ENCODE results near the gene CDH10.

CDH10 gene

GRCh38 chr5:24644761-24645160 is at the start of gene CDH10:
TSS of gene CDH10 (minus strand) at chr5:24644978. CDS start at chr5:24593490, 51,488 bp downstream.
- DNase-seq (ENCODE audit: low read depth in 2 of 2), result no peak

GRCh38 chr5:24693609-24694008 is 48.8 kb upstream of the CDH10 start:
- DNase-seq (ENCODE audit: low read depth in 2 of 2), result no peak

- DNase-seq (ENCODE audit: low read depth in 2 of 2), result no peak
Observed at GRCh38 chr5:24691074-24691473, 46.3 kb upstream of the CDH10 start.

GRCh38 chr5:24681106-24681505 is 36.3 kb upstream of the CDH10 start:
- DNase-seq (ENCODE audit: low read depth in 2 of 2), result no peak

- no peak for DNase-seq (ENCODE audit: low read depth in 2 of 2)
Observed at GRCh38 chr5:24668050-24668449, 23.3 kb upstream of the CDH10 start.

- no peak for DNase-seq (ENCODE audit: low read depth in 2 of 2)
Observed at GRCh38 chr5:24649531-24649930, 4.8 kb upstream of the CDH10 start.

GRCh38 chr5:24646915-24647314 is 2.1 kb upstream of the CDH10 start:
- no peak for DNase-seq (ENCODE audit: low read depth in 2 of 2)

GRCh38 chr5:24645483-24645882 is 705 bp upstream of the CDH10 start:
- DNase-seq (ENCODE audit: low read depth in 2 of 2), result no peak

- DNase-seq (ENCODE audit: low read depth in 2 of 2), result no peak
Observed at GRCh38 chr5:24643880-24644279, 898 bp downstream of the CDH10 start.

- DNase-seq (ENCODE audit: low read depth in 2 of 2), result no peak
Observed at GRCh38 chr5:24643156-24643555, 1.6 kb downstream of the CDH10 start.

GRCh38 chr5:24642022-24642421 is 2.8 kb downstream of the CDH10 start:
- DNase-seq (ENCODE audit: low read depth in 2 of 2), result no peak

- DNase-seq (ENCODE audit: low read depth in 2 of 2), result no peak
Observed at GRCh38 chr5:24635209-24635608, 9.6 kb downstream of the CDH10 start.

- DNase-seq (ENCODE audit: low read depth in 2 of 2), result no peak
Observed at GRCh38 chr5:24633715-24634325, 11.0 kb downstream of the CDH10 start.

GRCh38 chr5:24632353-24632752 is 12.4 kb downstream of the CDH10 start:
- no peak for DNase-seq (ENCODE audit: low read depth in 2 of 2)

GRCh38 chr5:24630918-24631317 is 13.9 kb downstream of the CDH10 start:
- DNase-seq (ENCODE audit: low read depth in 2 of 2), result no peak

GRCh38 chr5:24629798-24630197 is 15.0 kb downstream of the CDH10 start:
- DNase-seq (ENCODE audit: low read depth in 2 of 2), result no peak

- DNase-seq (ENCODE audit: low read depth in 2 of 2), result no peak
Observed at GRCh38 chr5:24624872-24625271, 19.9 kb downstream of the CDH10 start.

- no peak for DNase-seq (ENCODE audit: low read depth in 2 of 2)
Observed at GRCh38 chr5:24623624-24624023, 21.2 kb downstream of the CDH10 start.

- no peak for DNase-seq (ENCODE audit: low read depth in 2 of 2)
Observed at GRCh38 chr5:24623031-24623430, 21.7 kb downstream of the CDH10 start.

GRCh38 chr5:24621792-24622191 is 23.0 kb downstream of the CDH10 start:
- no peak for DNase-seq (ENCODE audit: low read depth in 2 of 2)

- DNase-seq (ENCODE audit: low read depth in 2 of 2), result no peak
Observed at GRCh38 chr5:24616566-24616965, 28.2 kb downstream of the CDH10 start.

- no peak for DNase-seq (ENCODE audit: low read depth in 2 of 2)
Observed at GRCh38 chr5:24615159-24615558, 29.6 kb downstream of the CDH10 start.

GRCh38 chr5:24609706-24610105 is 35.1 kb downstream of the CDH10 start:
- DNase-seq (ENCODE audit: low read depth in 2 of 2), result no peak

- no peak for DNase-seq (ENCODE audit: low read depth in 2 of 2)
Observed at GRCh38 chr5:24606971-24607370, 37.8 kb downstream of the CDH10 start.
